GM21717 (cell line): ENCODE data around the gene NPEPL1.
"Not testable (repeated sequence)": the region's sequence is repeated elsewhere in the genome, so short reads cannot be mapped to it uniquely, and the experiment has no call there.

Source experiments
- ATAC-seq: cut with Tn5 transposase; IDR thresholded peaks from one replicate; pipeline ENCODE4 v1.9.1; 2021; ENCODE audit warnings: mild to moderate bottlenecking, moderate library complexity; ENCODE audit not compliant: unreplicated experiment

The NPEPL1 gene

DNA sequence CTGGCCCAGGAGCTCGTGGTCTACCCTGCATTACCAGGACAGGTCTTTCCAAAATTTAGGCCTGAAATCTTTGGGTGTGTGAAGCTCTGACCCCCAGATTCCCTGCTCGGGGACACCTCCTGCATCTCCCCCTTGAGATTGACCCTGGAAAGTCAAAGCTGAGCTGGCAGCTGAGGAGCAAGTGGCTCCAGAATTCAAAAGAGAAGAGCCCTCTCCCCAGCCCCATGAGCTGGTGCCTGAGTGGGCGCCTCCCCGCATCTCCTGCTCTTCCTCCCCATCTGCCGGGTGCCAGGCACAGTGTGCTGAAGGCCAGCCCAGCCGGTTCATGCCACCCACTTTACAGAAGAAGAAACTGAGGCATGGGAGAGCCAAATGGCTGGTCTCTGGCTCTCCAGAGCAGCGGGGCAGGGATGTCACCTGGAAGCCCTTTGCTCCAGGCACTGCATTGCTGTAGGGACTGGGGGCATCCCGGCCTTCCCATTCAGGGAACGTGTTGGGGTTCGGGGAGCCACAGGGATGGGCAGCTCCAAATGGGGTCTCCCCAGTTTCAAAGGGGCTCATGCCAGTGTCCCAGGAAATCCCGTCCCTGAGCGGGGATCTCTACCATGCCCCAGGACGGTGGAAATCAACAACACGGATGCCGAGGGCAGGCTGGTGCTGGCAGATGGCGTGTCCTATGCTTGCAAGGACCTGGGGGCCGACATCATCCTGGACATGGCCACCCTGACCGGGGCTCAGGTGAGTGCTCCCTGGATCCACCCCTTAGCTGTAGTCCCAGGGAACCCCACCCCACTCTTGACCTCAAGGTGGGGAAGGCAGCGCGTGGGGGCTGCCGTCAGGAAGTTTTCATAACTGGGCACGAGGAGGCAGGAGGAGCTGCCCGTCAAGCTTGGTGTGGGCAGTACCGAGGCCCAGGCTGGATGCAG lies 20.5 kb downstream of the NPEPL1 start:
- ATAC-seq = no peak

DNA sequence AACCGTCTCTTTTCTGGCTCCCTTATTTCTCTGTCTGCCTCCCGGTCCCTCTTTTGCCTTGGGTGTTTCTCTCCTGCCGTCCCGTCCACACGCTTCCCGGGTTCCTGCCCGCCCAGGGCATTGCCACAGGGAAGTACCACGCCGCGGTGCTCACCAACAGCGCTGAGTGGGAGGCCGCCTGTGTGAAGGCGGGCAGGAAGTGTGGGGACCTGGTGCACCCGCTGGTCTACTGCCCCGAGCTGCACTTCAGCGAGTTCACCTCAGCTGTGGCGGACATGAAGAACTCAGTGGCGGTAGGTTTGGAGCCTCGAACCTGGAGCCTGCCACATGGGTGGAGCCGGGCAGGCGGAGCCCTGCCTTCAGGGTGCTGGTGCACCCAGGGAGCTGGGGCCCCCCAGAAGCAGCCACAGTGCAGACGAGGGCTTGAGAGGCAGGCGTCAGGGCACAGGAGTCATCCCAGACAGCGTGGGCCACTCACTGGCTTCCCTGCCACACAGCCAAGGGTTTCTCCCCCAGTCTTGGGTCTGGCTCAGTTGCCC lies 21.3 kb downstream of the NPEPL1 start:
- no peak for ATAC-seq

GRCh38 chr20:58714340-58714922 lies 21.8 kb downstream of the NPEPL1 start:
- no peak for ATAC-seq

DNA sequence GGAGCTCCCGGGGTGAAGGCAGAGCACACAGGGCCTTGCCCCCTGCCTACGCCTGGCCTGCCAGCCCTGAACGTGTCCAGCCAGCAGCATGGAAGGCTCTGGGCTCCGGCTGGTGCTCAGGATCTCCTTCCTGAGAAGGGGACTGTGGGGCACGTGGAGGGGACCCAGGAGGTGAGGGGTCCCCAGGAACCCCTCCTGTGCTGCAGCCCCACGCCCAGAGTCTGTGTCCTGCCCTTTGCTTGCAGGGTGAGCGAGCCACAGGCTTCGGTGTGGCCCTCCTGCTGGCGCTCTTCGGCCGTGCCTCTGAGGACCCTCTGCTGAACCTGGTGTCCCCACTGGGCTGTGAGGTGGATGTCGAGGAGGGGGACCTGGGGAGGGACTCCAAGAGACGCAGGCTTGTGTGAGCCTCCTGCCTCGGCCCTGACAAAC lies 22.3 kb downstream of the NPEPL1 start:
- ATAC-seq = no peak

DNA sequence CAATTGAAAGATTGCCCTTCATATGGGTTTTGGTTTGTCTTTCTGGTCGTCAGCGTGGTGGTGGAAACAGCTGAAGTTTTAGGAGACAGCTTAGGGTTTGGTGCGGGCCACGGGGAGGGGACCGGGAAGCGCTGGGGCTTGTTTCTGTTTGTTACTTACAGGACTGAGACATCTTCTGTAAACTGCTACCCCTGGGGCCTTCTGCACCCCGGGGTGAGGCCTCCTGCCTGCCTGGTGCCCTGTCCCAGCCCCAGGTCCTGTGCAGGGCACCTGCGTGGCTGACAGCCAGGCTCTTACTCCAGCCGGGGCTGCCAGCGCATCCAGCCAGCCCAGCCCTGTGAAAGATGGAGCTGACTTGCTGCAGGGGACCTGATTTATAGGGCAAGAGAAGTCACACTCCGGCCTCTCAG lies 22.8 kb downstream of the NPEPL1 start:
- no peak for ATAC-seq

DNA sequence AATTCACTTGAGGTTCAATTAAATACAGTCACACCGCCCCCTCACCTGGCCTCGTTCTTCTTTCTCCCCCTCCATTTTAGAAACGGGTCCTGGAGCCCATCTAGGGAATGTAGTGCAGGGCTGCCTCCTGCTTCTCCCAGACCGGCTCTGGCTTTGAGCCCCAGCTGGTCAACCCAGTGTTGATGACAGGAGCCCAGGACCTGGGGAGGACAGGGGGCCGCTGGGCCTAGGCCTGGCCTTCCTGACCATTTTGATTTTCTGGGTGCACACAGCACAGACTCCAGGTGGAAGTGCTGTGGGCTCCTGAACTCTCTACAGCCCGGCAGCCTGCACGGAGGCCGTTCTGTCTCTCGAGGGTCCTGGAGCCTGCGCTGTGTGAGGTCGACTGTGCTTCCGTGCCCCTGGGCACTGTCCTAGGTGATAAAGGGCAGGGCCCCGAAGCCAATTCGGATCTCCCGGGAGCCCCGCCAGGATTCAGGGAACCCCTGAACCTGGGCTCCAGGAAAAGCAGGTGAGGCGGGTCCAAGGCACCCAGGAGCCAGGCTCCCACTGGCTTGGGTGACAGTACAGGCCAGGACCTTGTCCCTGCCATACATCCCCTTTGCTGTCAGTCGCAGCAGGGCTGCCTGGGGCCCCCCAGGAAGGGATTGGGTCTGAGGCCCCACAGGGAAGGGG lies 23.3 kb downstream of the NPEPL1 start:
- ATAC-seq = no peak

GRCh38 chr20:58716476-58717277 lies 24.1 kb downstream of the NPEPL1 start:
- no peak for ATAC-seq

- ATAC-seq = no peak
Measured at GRCh38 chr20:58717278-58718091, 24.9 kb downstream of the NPEPL1 start.

GRCh38 chr20:58718121-58718563 lies 25.5 kb downstream of the NPEPL1 start:
- ATAC-seq = no peak

DNA sequence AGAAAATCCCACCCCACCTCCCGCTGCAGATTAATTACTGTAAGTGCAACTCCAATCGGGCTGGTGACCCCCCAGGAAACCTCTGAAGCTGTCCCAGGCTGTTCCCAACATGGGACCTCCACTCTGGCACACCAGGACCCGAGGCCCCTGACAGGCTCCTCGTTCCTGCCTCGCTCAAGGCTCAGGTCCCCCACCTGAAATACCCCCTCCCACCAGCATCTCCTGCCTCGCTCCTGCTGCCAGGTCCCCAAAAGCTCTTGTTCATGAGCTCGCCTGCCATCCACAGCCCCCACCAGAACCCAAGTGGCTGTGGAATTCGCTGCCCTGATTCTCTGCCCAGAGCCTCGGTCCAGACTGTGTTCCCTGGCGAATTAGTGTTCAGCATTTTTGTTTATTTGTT lies 26.1 kb downstream of the NPEPL1 start:
- ATAC-seq = no peak

GRCh38 chr20:58719258-58719657 lies 26.7 kb downstream of the NPEPL1 start:
- ATAC-seq = no peak

GRCh38 chr20:58719971-58720371 lies 27.4 kb downstream of the NPEPL1 start:
- ATAC-seq = no peak

DNA sequence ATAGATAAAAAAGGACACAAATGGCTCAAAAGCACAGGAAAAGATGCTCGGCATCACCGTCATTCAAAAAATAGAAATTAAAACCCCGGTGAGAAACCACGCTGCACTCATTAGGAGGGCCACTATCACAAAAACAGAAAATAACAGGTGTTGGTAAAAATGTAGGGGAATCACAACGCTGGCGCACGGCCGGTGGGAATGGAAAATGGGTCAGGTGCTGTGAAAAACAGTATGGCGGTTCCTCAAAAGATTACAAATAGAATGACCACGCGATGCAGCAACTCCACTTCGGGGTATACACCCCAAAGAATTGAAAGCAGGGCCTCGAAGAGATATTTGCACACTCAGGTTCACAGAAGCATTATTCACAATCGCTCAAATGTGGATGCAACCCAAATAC lies 28.3 kb downstream of the NPEPL1 start:
- no peak for ATAC-seq

DNA sequence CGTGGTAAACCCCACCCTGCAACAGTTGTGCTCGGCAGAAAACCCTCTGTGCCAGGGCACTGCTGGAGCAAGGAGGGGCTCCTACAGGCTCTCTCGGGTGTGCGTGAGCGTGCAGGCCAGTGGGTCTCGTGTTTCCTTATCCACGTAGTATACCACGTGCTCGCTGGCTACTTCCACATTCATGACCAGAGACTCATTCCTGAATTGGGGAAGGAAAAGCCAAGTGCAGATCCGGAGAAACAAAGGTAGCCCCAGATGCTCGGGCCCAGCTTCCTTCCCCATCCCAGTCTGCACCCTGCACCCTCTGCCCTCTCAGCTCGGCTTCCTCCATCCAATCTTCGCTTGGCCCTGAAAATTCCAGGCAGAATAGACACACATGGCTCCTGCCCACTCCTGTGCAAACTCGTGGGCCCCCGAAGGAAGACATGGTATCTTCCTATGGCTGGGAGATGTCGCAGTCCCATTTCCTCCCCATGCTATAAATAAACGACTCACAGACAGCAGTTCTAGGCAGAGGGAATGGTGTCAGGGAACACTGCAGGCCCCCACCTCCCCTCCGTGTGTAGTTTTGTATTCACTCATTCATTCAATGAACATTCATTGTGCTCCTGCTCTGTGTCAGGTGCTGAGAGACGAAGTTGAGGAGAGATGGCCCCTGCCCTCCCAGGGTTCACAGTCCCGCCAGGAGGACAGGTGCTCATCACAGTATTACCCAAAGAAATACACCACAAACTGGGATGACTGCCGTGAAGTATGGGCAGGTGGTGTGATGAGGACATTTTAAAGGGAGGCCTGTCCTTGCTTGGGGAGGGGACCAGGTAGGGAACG lies 29.6 kb downstream of the NPEPL1 start:
- no peak for ATAC-seq

DNA sequence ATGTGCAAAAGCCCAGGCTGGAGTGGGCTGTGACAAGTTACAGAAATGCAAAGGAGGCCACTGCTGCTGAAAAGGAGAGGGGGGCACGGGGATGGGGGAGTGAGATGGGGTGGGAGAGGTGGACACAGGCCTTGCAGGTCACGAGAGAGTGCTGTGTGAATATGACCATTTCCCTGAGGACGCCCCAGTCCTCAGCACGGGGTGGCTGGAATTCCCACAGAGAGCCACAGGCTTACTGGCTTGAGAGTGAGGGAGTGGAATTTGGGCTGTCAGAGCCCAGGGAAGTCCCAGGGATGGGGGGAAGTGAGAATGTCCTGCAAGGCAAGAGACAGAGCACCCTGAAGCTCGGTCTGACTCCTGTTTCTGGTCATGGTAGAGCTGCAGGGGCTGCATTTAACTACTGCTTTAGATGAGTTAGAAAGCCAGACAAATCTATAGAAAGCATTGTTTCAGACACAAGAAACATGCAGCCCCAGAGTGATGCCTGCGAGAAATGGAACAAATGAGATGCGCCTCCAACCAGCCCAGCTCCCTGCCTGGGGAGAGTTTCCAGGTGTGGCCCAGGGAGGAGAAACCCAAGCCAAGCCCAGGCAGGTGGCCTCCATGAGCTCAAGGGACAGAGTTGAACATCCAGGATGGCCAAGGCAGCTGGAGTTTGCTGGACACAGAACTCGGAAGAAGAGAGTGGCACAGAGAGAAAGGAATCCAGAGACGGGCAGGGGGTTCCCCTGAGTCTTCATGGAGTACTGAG lies 30.5 kb downstream of the NPEPL1 start:
- no peak for ATAC-seq

DNA sequence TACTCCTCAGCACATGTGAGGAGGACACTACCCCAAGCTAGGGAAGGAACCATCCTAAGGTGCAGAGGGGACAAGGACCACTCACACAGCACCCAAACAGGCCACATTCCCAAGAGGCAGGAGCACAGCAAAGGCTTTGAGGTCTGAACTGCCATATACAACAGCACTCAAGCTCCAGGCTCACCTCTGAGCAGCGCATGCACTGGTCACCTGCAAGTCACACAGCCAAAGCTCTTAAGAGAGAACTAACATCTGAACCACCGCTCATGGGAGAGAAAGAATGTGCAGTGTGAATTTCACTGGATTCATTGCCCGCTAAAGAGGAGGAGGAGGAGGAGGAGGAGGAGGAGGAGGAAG lies 31.0 kb downstream of the NPEPL1 start:
- ATAC-seq = no peak

GRCh38 chr20:58726156-58726555 lies 33.6 kb downstream of the NPEPL1 start:
- ATAC-seq = not testable (repeated sequence)

DNA sequence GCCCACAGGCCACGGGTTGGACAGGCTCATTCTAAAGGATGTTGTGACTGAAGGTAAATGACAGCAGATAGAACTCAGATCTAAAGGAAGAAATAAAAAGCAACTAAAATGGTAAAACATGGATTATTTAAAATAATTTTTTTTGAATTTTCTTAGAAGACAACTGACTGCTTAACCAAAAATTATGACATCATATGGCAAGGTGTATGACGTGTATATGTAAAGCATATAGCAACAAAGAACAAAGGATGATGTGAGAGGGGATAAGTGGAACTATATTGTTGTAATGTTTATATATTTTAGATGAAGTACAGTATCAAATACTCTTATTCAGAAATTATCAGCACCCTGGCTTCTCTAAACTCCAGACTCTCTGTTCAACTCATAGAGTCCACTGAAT lies 38.6 kb downstream of the NPEPL1 start:
- no peak for ATAC-seq
